HG02588 (cell line): ENCODE results near the gene RRAS2.
"Not testable (repeated sequence)": the region's sequence is repeated elsewhere in the genome, so short reads cannot be mapped to it uniquely, and the experiment has no call there.

Experiments
- ATAC-seq: cut with Tn5 transposase; IDR thresholded peaks from one replicate; pipeline ENCODE4 v1.9.1; 2021; ENCODE audit warnings: mild to moderate bottlenecking, moderate library complexity; ENCODE audit not compliant: unreplicated experiment

The RRAS2 gene

DNA sequence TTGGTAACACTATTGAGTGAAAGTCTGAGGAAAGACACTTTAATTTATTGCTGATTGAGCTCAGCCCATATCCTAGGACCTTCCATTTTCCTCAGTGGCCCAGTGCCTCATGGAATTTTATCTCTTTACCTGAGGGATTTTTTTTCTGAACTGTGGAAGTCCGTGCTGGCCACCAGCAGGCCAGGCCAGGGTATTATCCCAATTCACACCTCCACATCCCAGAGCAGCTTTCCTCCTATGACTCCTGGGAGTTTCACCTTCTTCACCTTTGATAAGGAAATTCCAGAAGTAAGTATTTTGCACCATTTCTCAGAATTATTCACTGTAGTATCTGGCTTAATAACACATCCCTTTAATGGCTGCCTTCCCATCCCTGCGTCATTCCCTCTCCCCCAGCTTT is 13.0 kb upstream of the RRAS2 start:
- no peak for ATAC-seq

DNA sequence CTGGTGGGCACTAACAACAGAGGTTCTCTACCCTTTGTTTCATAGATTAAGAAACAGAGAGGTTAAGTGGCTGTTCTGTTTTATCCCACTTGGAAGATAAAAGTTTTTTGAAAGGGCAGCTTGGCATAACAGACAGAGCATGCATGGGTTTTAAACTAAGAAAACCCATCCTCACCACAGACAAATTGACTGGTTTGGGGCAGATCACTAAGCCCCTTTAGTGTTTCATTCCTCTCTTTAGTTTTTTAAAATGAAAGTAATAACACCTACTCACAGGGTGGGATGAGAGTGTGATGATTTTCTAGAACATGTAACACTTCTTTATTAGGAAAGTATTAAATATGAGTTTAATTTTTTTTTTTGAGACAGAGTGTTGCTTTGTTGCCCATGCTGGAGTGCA is 12.3 kb upstream of the RRAS2 start:
- no peak for ATAC-seq

DNA sequence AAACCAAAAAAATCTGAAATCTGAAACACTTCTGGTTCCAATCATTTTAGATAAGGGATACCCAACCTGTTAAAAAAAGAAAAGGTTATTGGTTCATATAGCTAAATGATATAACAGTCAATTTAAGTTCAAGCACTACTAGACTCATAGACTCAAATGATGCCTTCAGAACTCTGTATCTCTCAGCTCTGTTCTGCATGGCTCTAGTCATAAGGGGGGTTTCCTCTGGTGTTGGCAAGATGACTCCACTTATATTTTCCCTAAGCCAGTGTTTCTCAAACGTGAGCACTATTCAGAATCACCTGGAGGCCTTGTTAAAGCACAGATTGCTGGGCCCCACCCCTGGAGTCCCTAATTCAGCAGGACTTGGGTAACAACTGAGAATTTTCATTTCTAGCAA is 11.5 kb upstream of the RRAS2 start:
- no peak for ATAC-seq

- ATAC-seq = no peak
Measured at GRCh38 chr11:14369598-14369997, 10.6 kb upstream of the RRAS2 start.

DNA sequence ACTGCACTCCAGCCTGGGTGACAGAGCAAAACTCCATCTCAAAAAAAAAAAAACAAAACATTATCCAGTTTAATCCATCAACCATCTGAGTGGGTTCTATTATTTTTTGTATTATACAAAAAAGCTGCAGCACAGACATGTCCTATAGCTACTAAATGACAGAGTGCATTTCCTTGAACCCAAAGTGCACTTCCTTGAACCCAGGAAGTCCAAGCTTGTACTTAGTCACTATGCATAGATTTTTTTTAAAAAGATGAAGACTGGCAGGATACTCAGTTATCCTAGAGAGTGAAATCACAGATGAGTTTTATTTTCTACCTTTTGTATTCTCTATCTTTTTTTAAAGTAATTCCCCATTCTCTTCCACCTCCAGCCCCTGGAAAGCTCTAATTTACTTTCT is 8.0 kb upstream of the RRAS2 start:
- no peak for ATAC-seq

DNA sequence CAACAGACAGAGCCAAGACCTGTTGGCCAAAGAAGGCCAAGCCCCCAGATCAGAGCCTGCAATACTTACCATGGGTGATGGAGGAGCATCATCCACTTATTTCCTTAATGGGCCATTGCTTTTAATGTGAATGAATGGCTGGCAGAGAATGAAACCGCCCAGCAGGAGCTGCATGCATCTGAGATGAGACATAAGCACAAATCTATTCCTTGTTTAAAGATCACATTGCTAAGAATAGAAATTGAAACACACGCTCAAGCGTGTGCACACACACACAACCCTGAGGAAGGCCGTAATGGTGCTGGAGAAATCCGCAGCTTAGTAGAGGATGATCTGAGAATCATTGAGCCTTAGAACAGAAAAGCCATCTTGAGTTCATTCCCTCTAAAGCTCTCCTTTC is 5.3 kb upstream of the RRAS2 start:
- ATAC-seq = no peak

DNA sequence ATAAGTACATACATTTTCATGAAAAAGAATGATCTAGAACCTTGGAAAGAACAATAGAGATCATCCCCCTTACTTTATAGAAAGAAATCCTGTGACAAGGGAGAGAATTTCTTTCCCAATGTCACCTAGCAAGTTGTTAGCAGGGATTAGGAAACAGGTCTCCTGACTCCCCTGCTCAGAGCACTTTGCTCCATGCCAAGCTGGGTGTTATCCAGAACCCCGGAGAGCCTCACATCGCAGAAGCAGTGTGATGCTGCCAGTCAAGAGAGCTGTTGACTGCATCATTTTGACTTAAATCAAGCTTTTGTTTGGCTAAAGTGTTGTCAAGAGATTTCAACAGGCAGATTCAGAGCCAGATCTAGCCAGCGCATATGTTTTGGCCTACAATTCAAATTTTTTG is 3.6 kb upstream of the RRAS2 start:
- ATAC-seq = no peak

DNA sequence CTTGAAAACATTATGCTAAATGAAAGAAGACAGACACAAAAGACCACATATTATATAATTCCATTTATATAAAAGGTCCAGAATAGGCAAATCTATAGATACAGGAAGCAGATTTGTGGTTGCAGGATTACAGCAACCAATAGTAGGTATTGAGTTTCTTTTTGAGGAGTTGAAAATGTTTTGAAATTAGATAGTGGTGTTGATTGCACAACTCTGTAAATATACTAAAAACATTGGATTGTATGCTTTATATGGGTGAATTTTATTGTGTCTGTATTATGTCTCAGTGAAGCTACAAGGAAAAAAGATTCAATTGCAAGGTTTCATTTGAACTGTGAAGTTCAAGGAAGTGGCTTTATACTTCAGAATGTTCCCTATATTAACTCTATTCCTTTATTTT is 3.0 kb upstream of the RRAS2 start:
- no peak for ATAC-seq

DNA sequence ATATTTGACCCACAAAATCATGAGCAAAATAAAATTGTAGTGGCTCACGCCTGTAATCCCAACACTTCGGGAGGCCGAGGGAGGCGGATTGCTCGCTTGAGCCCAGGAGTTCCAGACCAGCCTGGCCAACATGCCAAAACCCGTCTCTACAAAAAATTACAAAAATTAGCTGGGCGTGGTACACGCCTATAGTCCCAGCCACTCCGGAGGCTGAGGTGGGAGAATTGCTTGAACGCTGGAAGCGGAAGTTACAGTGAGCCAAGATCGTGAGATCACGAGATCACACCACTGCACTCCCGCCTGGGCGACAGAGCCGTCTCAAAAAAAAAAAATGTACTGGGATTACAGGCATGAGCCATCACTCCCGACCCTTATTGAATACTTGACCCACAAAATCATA is 2.0 kb upstream of the RRAS2 start:
- ATAC-seq = no peak

DNA sequence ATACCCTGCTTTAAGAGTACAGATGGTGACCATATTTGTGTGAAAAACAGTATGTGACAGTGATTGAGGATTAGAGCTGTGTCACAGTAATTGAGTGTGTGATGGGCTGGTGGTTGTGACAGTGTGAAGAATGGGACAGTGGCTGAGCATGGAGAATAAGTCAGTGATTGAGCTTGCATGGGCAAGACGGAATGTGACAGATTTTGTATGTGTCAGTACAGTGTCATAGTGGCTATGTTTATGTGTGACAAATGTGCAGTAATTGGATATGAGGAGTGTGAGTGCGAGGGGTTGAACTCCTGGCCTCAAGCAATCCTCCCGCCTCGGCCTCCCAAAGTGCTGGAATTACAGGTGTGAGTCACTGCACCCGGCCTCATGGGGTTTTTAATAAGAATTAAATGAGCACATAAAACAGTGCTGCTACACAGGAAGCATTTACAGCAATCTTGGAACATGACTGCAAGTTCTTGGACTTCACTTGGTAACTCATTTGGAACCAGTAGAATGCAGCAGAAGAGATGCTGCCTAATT is 583 bp upstream of the RRAS2 start:
- ATAC-seq = no peak

- peak; percentile 45 for ATAC-seq
Measured at GRCh38 chr11:14357881-14358728, 878 bp downstream of the RRAS2 start.

- ATAC-seq = no peak
Measured at GRCh38 chr11:14356342-14356741, 2.6 kb downstream of the RRAS2 start.

GRCh38 chr11:14354604-14355003 is 4.4 kb downstream of the RRAS2 start:
- ATAC-seq = not testable (repeated sequence)

- no peak for ATAC-seq
Measured at GRCh38 chr11:14350716-14351238, 8.2 kb downstream of the RRAS2 start.

DNA sequence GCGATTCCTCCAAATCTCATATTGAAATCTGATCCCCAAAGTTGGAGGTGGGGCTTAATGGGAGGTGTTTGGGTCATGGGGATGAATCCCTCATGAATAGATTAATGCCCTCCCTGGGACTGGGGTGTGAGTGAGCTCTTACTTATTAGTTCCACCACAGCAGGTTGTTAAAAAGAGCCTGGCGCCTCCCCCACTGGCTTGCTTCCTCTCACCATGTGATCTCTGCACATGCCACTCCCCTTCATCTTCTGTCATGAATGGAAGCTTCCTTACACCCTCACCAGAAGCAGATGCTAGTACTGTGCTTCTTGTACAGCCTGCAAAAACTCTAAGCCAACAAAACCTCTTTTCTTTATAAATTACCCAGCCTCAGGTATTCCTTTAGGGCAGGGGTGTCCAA is 8.8 kb downstream of the RRAS2 start:
- ATAC-seq = no peak

GRCh38 chr11:14347991-14348390 is 11.0 kb downstream of the RRAS2 start:
- no peak for ATAC-seq

DNA sequence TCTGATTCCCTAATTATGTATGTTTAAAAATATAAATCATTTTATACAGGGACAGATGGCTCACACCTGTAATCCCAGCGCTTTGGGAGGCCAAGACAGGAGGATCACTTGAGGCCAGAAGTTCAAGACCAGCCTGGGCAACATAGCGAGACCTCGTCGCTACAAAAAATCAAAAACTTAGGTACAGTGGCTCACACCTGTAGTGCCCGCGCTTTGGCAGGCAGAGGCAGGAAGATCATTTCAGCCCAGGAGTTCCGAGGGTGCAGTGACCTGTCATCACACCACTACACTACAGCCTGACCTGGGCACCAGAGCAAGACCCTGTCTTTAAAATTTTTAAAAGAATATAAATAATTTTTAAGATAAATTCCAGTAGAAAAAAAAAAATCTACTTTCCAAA is 11.5 kb downstream of the RRAS2 start:
- no peak for ATAC-seq

DNA sequence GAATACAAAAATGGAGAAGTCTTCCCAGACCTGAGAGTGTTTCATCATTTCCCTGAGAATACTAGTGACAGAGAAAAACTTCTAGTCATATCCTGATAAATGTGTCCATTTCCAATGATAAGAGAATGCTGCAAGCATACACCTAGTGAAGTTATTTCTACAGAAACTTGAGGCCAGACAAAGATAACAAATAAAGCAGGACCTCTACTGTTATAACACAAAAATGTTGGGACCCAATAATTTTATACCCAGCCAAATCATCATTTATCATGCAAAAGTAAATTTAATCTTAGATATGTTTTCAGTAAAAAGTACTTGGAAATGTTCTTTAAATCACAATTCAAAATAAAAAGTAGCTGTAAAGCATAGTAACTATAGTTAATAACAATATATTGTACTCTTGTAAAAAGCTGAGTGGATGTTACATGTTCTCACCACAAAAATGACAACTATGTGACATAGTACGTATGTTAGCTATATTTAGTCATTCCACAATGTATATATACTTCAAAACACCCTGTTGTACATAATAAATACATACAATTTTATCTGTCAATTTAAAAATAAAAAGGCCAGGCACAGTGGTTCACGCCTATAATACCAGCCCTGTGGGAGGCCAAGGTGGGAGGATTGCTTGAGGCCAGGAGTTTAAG is 12.6 kb downstream of the RRAS2 start:
- no peak for ATAC-seq

DNA sequence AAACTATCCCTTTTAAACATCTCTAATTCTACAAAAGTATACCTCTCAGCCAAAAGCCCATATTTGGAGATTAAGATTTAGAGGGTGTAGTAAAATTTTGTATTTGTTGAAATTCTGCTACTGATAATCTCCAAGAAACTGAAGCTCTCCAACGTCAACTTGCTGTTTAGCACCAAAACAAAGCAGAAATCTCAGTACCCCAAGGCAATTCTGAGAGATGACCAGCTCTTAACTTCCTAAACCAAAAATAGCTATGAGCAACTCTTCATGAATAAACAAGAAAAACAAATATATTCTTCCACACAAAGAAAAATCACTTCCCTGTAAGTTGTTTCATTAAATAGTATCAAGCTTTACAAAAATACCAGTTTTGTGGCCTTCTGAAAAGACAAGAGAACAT is 13.3 kb downstream of the RRAS2 start:
- no peak for ATAC-seq

DNA sequence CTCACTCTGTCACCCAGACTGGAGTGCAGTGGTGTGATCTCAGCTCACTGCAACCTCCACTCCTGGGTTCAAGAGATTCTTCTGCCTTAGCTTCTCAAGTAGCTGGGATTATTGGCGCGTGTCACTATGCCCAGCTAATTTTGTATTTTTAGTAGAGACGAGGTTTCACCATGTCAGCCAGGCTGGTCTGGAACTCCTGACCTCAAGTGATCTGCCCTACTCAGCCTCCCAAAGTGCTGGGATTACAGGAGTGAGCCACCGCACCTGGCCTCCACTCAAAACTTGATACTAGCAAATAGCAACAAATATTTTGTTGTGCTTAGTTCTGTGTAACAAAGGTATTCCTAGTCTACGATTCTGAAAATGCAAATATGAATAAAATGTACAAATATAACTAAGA is 14.0 kb downstream of the RRAS2 start:
- ATAC-seq = not testable (repeated sequence)

GRCh38 chr11:14342906-14343305 is 16.1 kb downstream of the RRAS2 start:
- peak; percentile 69 for ATAC-seq

DNA sequence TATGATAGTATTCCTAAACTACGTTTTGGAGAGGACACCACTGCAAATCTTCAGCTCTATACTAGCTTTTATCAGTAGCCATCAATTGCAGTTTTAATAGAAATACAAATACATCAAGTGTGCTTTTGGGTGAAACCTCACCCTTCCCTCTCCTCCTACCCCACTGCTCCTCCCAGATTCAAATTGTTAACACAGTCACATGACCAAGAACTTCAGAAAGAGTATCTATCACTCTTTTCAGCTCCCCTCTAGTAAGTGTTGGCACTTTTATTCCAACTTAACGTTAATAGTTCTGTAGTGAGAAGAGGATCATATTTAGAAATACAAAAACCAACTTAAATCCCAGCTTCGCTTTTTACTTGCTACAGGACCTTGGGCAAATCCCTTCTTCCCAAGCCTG is 17.0 kb downstream of the RRAS2 start:
- ATAC-seq = no peak
